AML-193 (cell line): Measurements from ENCODE around the gene KCNK15.

Source experiments
- DNase-seq, 2 experiments: peaks; one replicate each; lab custom pipeline; 2025; lab: John Stamatoyannopoulos, UW

Gene KCNK15

GRCh38 chr20:44715499-44716308, 30.0 kb upstream of the KCNK15 start:
- no peak for DNase-seq

GRCh38 chr20:44716309-44717106, 29.2 kb upstream of the KCNK15 start:
- DNase-seq, result no peak

- DNase-seq, result no peak
Observed at GRCh38 chr20:44717986-44718385, 27.7 kb upstream of the KCNK15 start.

- DNase-seq, result no peak
Observed at GRCh38 chr20:44719841-44720240, 25.8 kb upstream of the KCNK15 start.

- DNase-seq, result no peak
Observed at GRCh38 chr20:44720621-44720996, 25.1 kb upstream of the KCNK15 start.

- no peak for DNase-seq
Observed at GRCh38 chr20:44720997-44721784, 24.5 kb upstream of the KCNK15 start.

- DNase-seq, result no peak
Observed at GRCh38 chr20:44721785-44722054, 23.9 kb upstream of the KCNK15 start.

GRCh38 chr20:44722990-44723389, 22.7 kb upstream of the KCNK15 start:
- no peak for DNase-seq

- DNase-seq, result no peak
Observed at GRCh38 chr20:44723391-44723790, 22.3 kb upstream of the KCNK15 start.

- no peak for DNase-seq
Observed at GRCh38 chr20:44723798-44724362, 21.8 kb upstream of the KCNK15 start.

- no peak for DNase-seq
Observed at GRCh38 chr20:44724423-44725091, 21.1 kb upstream of the KCNK15 start.

GRCh38 chr20:44725837-44726236, 19.8 kb upstream of the KCNK15 start:
- DNase-seq, result no peak

GRCh38 chr20:44727039-44727438, 18.6 kb upstream of the KCNK15 start:
- DNase-seq, result no peak

- no peak for DNase-seq
Observed at GRCh38 chr20:44727651-44728050, 18.0 kb upstream of the KCNK15 start.

GRCh38 chr20:44728801-44729443, 16.7 kb upstream of the KCNK15 start:
- peak; percentile 56 to 59 for DNase-seq

GRCh38 chr20:44730441-44730840, 15.2 kb upstream of the KCNK15 start:
- DNase-seq, result no peak

- no peak for DNase-seq
Observed at GRCh38 chr20:44731657-44732056, 14.0 kb upstream of the KCNK15 start.

- no peak for DNase-seq
Observed at GRCh38 chr20:44732327-44732726, 13.3 kb upstream of the KCNK15 start.

GRCh38 chr20:44733341-44734069, 12.2 kb upstream of the KCNK15 start:
- peak; percentile 31 to 34 for DNase-seq

GRCh38 chr20:44734938-44735337, 10.7 kb upstream of the KCNK15 start:
- no peak for DNase-seq

GRCh38 chr20:44735816-44736169, 9.9 kb upstream of the KCNK15 start:
- no peak for DNase-seq
